HG02759 (cell line): ENCODE data around the gene KRTAP10-11.

Source experiments
- ATAC-seq: cut with Tn5 transposase; IDR thresholded peaks from one replicate; pipeline ENCODE4 v1.9.1; 2021; ENCODE audit warnings: mild to moderate bottlenecking, moderate library complexity; ENCODE audit not compliant: unreplicated experiment

Gene KRTAP10-11

DNA sequence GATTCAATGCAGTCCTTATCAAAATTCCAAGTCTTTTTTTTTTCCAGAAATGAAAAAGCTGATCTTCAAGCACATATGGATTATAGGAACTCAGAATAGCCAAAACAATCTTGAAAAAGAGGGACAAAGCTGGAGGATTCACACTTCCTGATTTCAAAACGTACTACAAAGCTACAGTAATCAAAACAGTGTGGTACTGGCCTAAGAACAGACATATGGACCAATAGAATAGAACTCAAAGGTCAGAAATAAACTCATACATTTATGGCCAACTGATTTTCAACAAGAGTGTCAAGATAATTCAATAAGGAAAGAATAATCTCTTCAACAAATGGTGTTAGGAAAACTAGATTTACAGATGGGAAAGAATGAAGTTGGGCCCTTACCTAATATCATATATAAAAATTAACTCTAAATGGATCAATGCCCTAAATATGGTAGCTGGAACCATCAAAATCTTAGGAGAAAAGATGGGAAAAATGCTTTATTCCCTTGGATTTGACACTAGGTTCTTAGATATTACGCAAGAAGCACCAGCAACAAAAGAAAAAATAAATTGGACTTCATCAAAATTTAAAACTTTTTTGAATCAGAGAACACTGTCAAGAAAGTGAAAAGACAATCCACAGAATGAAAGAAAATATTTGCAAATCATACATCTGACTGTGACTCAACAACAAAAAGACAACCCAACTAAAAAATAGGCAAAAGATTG is 46.7 kb downstream of the KRTAP10-11 start:
- no peak for ATAC-seq

DNA sequence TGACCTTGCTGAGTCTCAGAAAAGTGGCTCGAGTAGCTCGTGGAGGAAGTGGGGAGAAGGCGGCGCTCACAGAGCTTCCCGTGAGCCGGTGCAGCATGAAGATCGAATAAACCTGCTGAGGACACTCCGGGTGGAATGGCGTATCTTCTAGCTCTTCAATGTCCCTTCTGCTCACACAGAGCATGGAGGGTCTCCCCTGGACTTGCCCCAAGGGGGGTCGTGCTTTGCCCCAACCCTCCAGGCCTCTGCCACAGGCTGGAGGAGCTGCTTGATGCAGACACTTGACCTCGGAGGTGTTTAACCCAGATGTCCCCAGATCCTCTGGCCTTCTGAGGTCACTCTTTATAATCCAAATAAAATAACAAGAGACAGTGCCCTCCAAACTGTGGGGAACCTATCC is 48.6 kb downstream of the KRTAP10-11 start:
- no peak for ATAC-seq

- ATAC-seq: no peak
Observed at GRCh38 chr21:44695184-44695583, 49.0 kb downstream of the KRTAP10-11 start.

- no peak for ATAC-seq
Observed at GRCh38 chr21:44695641-44696040, 49.4 kb downstream of the KRTAP10-11 start.

DNA sequence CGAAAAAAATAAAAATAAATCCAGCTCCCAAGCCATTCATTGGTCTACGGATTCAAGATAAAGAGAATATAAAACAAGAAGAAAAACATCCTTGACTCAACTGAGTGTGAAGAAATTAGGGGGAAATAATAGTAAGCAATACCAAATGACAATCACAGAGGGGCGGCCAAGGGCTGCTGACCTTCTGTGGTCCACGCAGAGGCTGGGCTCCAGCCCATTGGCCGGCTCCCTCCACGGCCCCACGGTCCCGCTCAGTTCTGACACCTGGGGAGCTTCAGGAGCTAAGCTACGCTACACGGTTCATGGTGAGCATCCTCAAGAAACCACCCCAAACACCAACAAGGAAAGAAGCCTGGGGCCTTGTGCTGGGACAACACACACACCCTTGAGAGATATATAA is 50.4 kb downstream of the KRTAP10-11 start:
- ATAC-seq: no peak
